Medulla oblongata (tissue), 1 donor: Measurements from ENCODE around the gene ZNF106.

Source experiments
- DNase-seq: peaks from one replicate; pipeline ENCODE4 v3.0.0-alpha.2; 2015; ENCODE audit errors: extremely low spot score

ZNF106 gene

GRCh38 chr15:42405863-42406482 is 85.0 kb downstream of the ZNF106 start:
- DNase-seq: peak; percentile 47

GRCh38 chr15:42404461-42405235 is 86.3 kb downstream of the ZNF106 start:
- peak; percentile 97 for DNase-seq

- no peak for DNase-seq
Measured at GRCh38 chr15:42403389-42403788, 87.6 kb downstream of the ZNF106 start.

GRCh38 chr15:42402455-42403205 is 88.3 kb downstream of the ZNF106 start:
- DNase-seq: no peak

GRCh38 chr15:42401544-42402454 is 89.1 kb downstream of the ZNF106 start:
- DNase-seq: no peak

GRCh38 chr15:42395838-42396237 is 95.1 kb downstream of the ZNF106 start:
- peak; percentile 37 for DNase-seq

- no peak for DNase-seq
Measured at GRCh38 chr15:42394106-42394505, 96.8 kb downstream of the ZNF106 start.

GRCh38 chr15:42392309-42393024 is 98.5 kb downstream of the ZNF106 start:
- DNase-seq: no peak

GRCh38 chr15:42387603-42388002 is 103.3 kb downstream of the ZNF106 start:
- DNase-seq: no peak

GRCh38 chr15:42385980-42386700 is 104.8 kb downstream of the ZNF106 start:
- DNase-seq: no peak

- peak; percentile 34 for DNase-seq
Measured at GRCh38 chr15:42385206-42385979, 105.5 kb downstream of the ZNF106 start.

GRCh38 chr15:42384597-42384996 is 106.3 kb downstream of the ZNF106 start:
- no peak for DNase-seq

- DNase-seq: no peak
Measured at GRCh38 chr15:42378011-42378410, 112.9 kb downstream of the ZNF106 start.

- DNase-seq: no peak
Measured at GRCh38 chr15:42375941-42376340, 115.0 kb downstream of the ZNF106 start.

- no peak for DNase-seq
Measured at GRCh38 chr15:42375252-42375651, 115.7 kb downstream of the ZNF106 start.

- DNase-seq: no peak
Measured at GRCh38 chr15:42374810-42375209, 116.1 kb downstream of the ZNF106 start.

- DNase-seq: no peak
Measured at GRCh38 chr15:42373936-42374335, 117.0 kb downstream of the ZNF106 start.

- peak; percentile 12 for DNase-seq
Measured at GRCh38 chr15:42373274-42373673, 117.7 kb downstream of the ZNF106 start.

- no peak for DNase-seq
Measured at GRCh38 chr15:42371096-42371495, 119.8 kb downstream of the ZNF106 start.
